MM.1S (cell line): Measurements from ENCODE around the gene ZNHIT6.

ENCODE experiments used
- DNase-seq: peaks from one replicate; pipeline ENCODE4 v3.0.0-alpha.2; 2015
- H2AFZ ChIP-seq: fragments of 300-600 bp; sonication (generic); 2 replicates; pipeline ENCODE4 v1.6.0; 2016; ENCODE audit warnings: antibody characterized with exemption, low read length
- H3F3A ChIP-seq: fragments of 300-600 bp; sonication (generic); 2 replicates; pipeline ENCODE4 v1.6.1; 2016; ENCODE audit warnings: mild to moderate bottlenecking, antibody characterized with exemption, low read length, moderate library complexity, mixed read lengths; ENCODE audit not compliant: insufficient read depth
- H3K27ac ChIP-seq: fragments of 300-600 bp; sonication (generic); 2 replicates; pipeline ENCODE4 v1.5.1; 2016; ENCODE audit warnings: mild to moderate bottlenecking, low read length
- H3K27me3 ChIP-seq: fragments of 300-600 bp; sonication (generic); replicated peaks from 2 replicates; pipeline ENCODE4 v1.6.0; 2016; ENCODE audit warnings: low read length; ENCODE audit not compliant: insufficient read depth
- H3K36me3 ChIP-seq: fragments of 300-600 bp; sonication (generic); replicated peaks from 2 replicates; pipeline ENCODE4 v1.6.1; 2016; ENCODE audit warnings: mild to moderate bottlenecking, low read length, mixed read lengths; ENCODE audit not compliant: insufficient read depth
- H3K4me1 ChIP-seq: fragments of 300-600 bp; sonication (generic); 2 replicates; pipeline ENCODE4 v1.6.1; 2016; ENCODE audit warnings: low read length, mixed read lengths
- H3K4me2 ChIP-seq: fragments of 300-600 bp; sonication (generic); 2 replicates; pipeline ENCODE4 v1.6.0; 2016; ENCODE audit warnings: low read depth, low read length
- H3K4me3 ChIP-seq: fragments of 300-600 bp; sonication (generic); 2 replicates; pipeline ENCODE4 v1.5.1; 2016; ENCODE audit warnings: low read length, mixed read lengths
- H3K79me2 ChIP-seq: fragments of 300-600 bp; sonication (generic); 2 replicates; pipeline ENCODE4 v1.6.1; 2016; ENCODE audit warnings: mixed run types, low read length, mixed read lengths
- H3K9ac ChIP-seq: fragments of 300-600 bp; sonication (generic); 2 replicates; pipeline ENCODE4 v1.6.1; 2016; ENCODE audit warnings: low read length, mixed read lengths
- H3K9me2 ChIP-seq: fragments of 300-600 bp; sonication (generic); replicated peaks from 2 replicates; pipeline ENCODE4 v1.6.1; 2016; ENCODE audit warnings: mild to moderate bottlenecking, low read length, mixed read lengths; ENCODE audit not compliant: insufficient read depth
- H3K9me3 ChIP-seq: fragments of 300-600 bp; sonication (generic); replicated peaks from 2 replicates; pipeline ENCODE4 v1.6.1; 2016; ENCODE audit warnings: mild to moderate bottlenecking, low read length, mixed read lengths; ENCODE audit not compliant: insufficient read depth
- H4K20me1 ChIP-seq: fragments of 300-600 bp; sonication (generic); 2 replicates; pipeline ENCODE4 v1.6.1; 2016; ENCODE audit warnings: mild to moderate bottlenecking, low read length, moderate library complexity, mixed read lengths; ENCODE audit not compliant: insufficient read depth
- CTCF ChIP-seq: fragments of 300-600 bp; sonication (generic); IDR thresholded peaks from 2 replicates; pipeline ENCODE4 v1.5.1; 2016; ENCODE audit warnings: antibody characterized with exemption, low read length, mixed read lengths
- EZH2 ChIP-seq: fragments of 300-600 bp; sonication (generic); optimal IDR thresholded peaks from 2 replicates; pipeline ENCODE3; 2017; ENCODE audit warnings: low read depth, mild to moderate bottlenecking, antibody characterized with exemption, low read length, mixed read lengths
- EZH2phosphoT487 ChIP-seq: fragments of 300-600 bp; sonication (generic); IDR thresholded peaks from 2 replicates; pipeline ENCODE4 v1.6.1; 2018; ENCODE audit warnings: antibody characterized with exemption, low read length

Gene ZNHIT6

DNA sequence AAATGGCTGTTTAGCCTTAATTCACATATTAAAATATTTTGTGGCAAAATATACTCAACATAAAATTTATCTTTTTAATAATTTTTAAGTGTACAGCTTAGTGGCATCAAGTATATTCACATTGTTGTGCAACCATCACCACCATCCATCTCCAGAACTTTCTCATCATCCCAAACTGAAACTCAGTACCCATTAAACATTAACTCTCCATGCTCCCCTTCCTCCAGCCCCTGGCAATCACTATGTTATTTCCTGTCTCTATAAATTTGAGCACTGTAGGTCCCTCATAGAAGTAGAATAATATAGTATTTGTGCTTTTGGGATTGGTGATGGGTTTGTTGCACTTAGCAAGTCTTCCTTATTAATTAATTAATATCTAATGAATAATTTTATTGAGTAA, 98.3 kb downstream of the ZNHIT6 start:
- Histone ChIP-seq H3K27ac (no peak overlapping the region), H3K4me1 (no peaks in the 10 kb centered on the region; the same call in 1 of the 2 replicates), H2AFZ (no peak overlapping the region)

GRCh38 chr1:85608851-85609250, 99.4 kb downstream of the ZNHIT6 start:
- Histone ChIP-seq H3K4me2 (no peak overlapping the region), H2AFZ (no peak overlapping the region), H3K4me3 (no peak overlapping the region), H3K79me2 (no peaks in the 10 kb centered on the region), H3K27me3 (no peaks in the 10 kb centered on the region), H3K4me1 (no peaks in the 10 kb centered on the region; the same call in 1 of the 2 replicates), H3F3A (no peaks in the 10 kb centered on the region), H4K20me1 (no peaks in the 10 kb centered on the region), H3K9me2 (no peaks in the 10 kb centered on the region), H3K27ac (no peak overlapping the region), H3K9ac (no peak overlapping the region), H3K9me3 (no peaks in the 10 kb centered on the region), H3K36me3 (no peaks in the 10 kb centered on the region)
- TF ChIP-seq EZH2phosphoT487: no peak
- TF ChIP-seq CTCF: no peak
- no peak for TF ChIP-seq EZH2
- DNase-seq: no peak

More for the DNA sequence above, 98.3 kb downstream of the ZNHIT6 start:
- no peak for TF ChIP-seq CTCF
- Histone ChIP-seq H3K4me3 (no peak overlapping the region), H3K79me2 (no peaks in the 10 kb centered on the region), H4K20me1 (no peaks in the 10 kb centered on the region), H3K4me2 (no peak overlapping the region), H3K9me3 (no peaks in the 10 kb centered on the region), H3K36me3 (no peaks in the 10 kb centered on the region), H3K9ac (no peak overlapping the region), H3K27me3 (no peaks in the 10 kb centered on the region), H3F3A (no peaks in the 10 kb centered on the region), H3K9me2 (no peaks in the 10 kb centered on the region)
- DNase-seq: no peak

- no peaks in the 10 kb centered on the region for H3K79me2 ChIP-seq
- H3K9me3 ChIP-seq: no peaks in the 10 kb centered on the region
- no peaks in the 10 kb centered on the region; the same call in 1 of the 2 replicates for H3K4me1 ChIP-seq
- H3K4me2 ChIP-seq: no peak overlapping the region
- no peaks in the 10 kb centered on the region for H3F3A ChIP-seq
- no peak overlapping the region for H3K27ac ChIP-seq
- TF ChIP-seq EZH2 (no peak), CTCF (no peak), EZH2phosphoT487 (no peak)
- DNase-seq: no peak
- H3K27me3 ChIP-seq: no peaks in the 10 kb centered on the region
- H4K20me1 ChIP-seq: no peaks in the 10 kb centered on the region
- no peak overlapping the region for H2AFZ ChIP-seq
- no peak overlapping the region for H3K9ac ChIP-seq
- H3K36me3 ChIP-seq: no peaks in the 10 kb centered on the region
- H3K4me3 ChIP-seq: no peak overlapping the region
- no peaks in the 10 kb centered on the region for H3K9me2 ChIP-seq
Measured at GRCh38 chr1:85607921-85608265, 100.3 kb downstream of the ZNHIT6 start.
